ENCODE data around the gene ZEB1.

The ZEB1 gene

GRCh38 chr10:31321396-31321941, 2.5 kb downstream of the ZEB1 start:
- peak overlapping the region; percentile 96 for H3K27ac ChIP-seq (ENCODE audit: low read depth, low read length)
- peak overlapping the region; percentile 88 for H3K4me3 ChIP-seq (ENCODE audit: low read length)
- no peak overlapping the region for H3K9ac ChIP-seq (ENCODE audit: low read length)
- H3K4me1 ChIP-seq (ENCODE audit: control insufficient read depth, insufficient read depth, low read length), result peaks cover 15% of the 10 kb centered on the region
- H3K36me3 ChIP-seq (ENCODE audit: control insufficient read depth, insufficient read depth, low read length), result no peaks in the 10 kb centered on the region
- H3K27me3 ChIP-seq (ENCODE audit: control insufficient read depth, insufficient read depth, low read length), result no peaks in the 10 kb centered on the region

DNA sequence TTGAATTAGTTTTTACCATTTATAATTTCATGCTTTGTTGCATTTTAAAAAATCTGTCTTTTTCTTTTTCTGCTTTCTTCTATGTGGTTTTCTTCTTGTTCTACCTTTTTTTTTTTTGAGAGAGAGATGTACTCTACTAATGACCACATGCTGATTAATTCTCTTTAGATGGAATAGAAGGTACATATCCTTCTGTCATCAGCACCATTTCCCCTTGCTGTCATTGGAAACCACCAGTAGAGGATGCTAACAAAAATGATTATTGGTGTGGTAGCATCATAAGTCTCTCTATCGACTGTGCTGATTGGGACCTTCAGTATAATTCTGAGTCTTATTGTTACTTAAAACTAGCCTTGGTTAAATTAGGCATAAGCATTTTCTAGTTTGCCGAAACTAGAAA, 3.6 kb downstream of the ZEB1 start:
- Histone ChIP-seq H3K4me1 (ENCODE audit: control insufficient read depth, insufficient read depth, low read length) (peaks cover 15% of the 10 kb centered on the region), H3K9ac (ENCODE audit: low read length) (no peak overlapping the region), H3K36me3 (ENCODE audit: control insufficient read depth, insufficient read depth, low read length) (no peaks in the 10 kb centered on the region), H3K27me3 (ENCODE audit: control insufficient read depth, insufficient read depth, low read length) (no peaks in the 10 kb centered on the region), H3K27ac (ENCODE audit: low read depth, low read length) (no peak overlapping the region), H3K4me3 (ENCODE audit: low read length) (no peak overlapping the region)

GRCh38 chr10:31340343-31340742, 21.3 kb downstream of the ZEB1 start:
- Histone ChIP-seq H3K36me3 (ENCODE audit: control insufficient read depth, insufficient read depth, low read length) (no peaks in the 10 kb centered on the region), H3K9ac (ENCODE audit: low read length) (no peak overlapping the region)

GRCh38 chr10:31341552-31341951, 22.5 kb downstream of the ZEB1 start:
- peaks cover 36% of the 10 kb centered on the region for H3K4me1 ChIP-seq (ENCODE audit: control insufficient read depth, insufficient read depth, low read length)
- H3K9ac ChIP-seq (ENCODE audit: low read length), result no peak overlapping the region
- no peak overlapping the region for H3K27ac ChIP-seq (ENCODE audit: low read depth, low read length)
- H3K27me3 ChIP-seq (ENCODE audit: control insufficient read depth, insufficient read depth, low read length), result no peaks in the 10 kb centered on the region
- no peaks in the 10 kb centered on the region for H3K36me3 ChIP-seq (ENCODE audit: control insufficient read depth, insufficient read depth, low read length)
- no peak overlapping the region for H3K4me3 ChIP-seq (ENCODE audit: low read length)

More at GRCh38 chr10:31340343-31340742, 21.3 kb downstream of the ZEB1 start:
- Histone ChIP-seq H3K27ac (ENCODE audit: low read depth, low read length) (no peak overlapping the region), H3K27me3 (ENCODE audit: control insufficient read depth, insufficient read depth, low read length) (no peaks in the 10 kb centered on the region), H3K4me1 (ENCODE audit: control insufficient read depth, insufficient read depth, low read length) (peaks cover 25% of the 10 kb centered on the region), H3K4me3 (ENCODE audit: low read length) (no peak overlapping the region)

- Histone ChIP-seq H3K4me3 (ENCODE audit: low read length) (no peak overlapping the region), H3K36me3 (ENCODE audit: control insufficient read depth, insufficient read depth, low read length) (no peaks in the 10 kb centered on the region), H3K27me3 (ENCODE audit: control insufficient read depth, insufficient read depth, low read length) (no peaks in the 10 kb centered on the region)
Measured at GRCh38 chr10:31343009-31343408, 24.0 kb downstream of the ZEB1 start.

GRCh38 chr10:31343551-31343950, 24.5 kb downstream of the ZEB1 start:
- Histone ChIP-seq H3K27me3 (ENCODE audit: control insufficient read depth, insufficient read depth, low read length) (no peaks in the 10 kb centered on the region), H3K9ac (ENCODE audit: low read length) (no peak overlapping the region), H3K4me1 (ENCODE audit: control insufficient read depth, insufficient read depth, low read length) (peaks cover 34% of the 10 kb centered on the region), H3K27ac (ENCODE audit: low read depth, low read length) (no peak overlapping the region), H3K36me3 (ENCODE audit: control insufficient read depth, insufficient read depth, low read length) (no peaks in the 10 kb centered on the region), H3K4me3 (ENCODE audit: low read length) (no peak overlapping the region)

More at GRCh38 chr10:31343009-31343408, 24.0 kb downstream of the ZEB1 start:
- Histone ChIP-seq H3K9ac (ENCODE audit: low read length) (no peak overlapping the region), H3K4me1 (ENCODE audit: control insufficient read depth, insufficient read depth, low read length) (peaks cover 37% of the 10 kb centered on the region), H3K27ac (ENCODE audit: low read depth, low read length) (no peak overlapping the region)

DNA sequence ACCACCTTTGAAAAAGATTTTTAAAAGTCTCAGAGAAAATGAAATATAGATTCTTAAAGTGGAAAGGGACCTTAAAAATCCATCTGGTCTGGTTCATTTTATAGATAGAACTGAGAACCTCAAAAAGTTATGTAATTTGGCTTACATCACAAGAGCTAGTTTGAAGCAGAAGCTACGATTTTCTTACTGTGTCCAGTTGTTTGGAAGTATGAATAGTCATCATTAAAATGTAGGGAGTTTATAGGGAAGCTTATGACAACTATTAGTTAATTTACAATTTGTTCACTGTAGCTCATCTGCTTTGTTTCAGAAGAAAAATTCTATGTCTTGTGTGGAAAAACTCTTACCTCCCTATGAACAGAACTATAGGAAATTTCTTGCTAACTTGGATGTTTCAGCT, 26.9 kb downstream of the ZEB1 start:
- no peak overlapping the region for H3K27ac ChIP-seq (ENCODE audit: low read depth, low read length)
- H3K4me1 ChIP-seq (ENCODE audit: control insufficient read depth, insufficient read depth, low read length), result peaks cover 30% of the 10 kb centered on the region
- H3K9ac ChIP-seq (ENCODE audit: low read length), result no peak overlapping the region
- no peak overlapping the region for H3K4me3 ChIP-seq (ENCODE audit: low read length)
- H3K27me3 ChIP-seq (ENCODE audit: control insufficient read depth, insufficient read depth, low read length), result no peaks in the 10 kb centered on the region
- no peaks in the 10 kb centered on the region for H3K36me3 ChIP-seq (ENCODE audit: control insufficient read depth, insufficient read depth, low read length)

DNA sequence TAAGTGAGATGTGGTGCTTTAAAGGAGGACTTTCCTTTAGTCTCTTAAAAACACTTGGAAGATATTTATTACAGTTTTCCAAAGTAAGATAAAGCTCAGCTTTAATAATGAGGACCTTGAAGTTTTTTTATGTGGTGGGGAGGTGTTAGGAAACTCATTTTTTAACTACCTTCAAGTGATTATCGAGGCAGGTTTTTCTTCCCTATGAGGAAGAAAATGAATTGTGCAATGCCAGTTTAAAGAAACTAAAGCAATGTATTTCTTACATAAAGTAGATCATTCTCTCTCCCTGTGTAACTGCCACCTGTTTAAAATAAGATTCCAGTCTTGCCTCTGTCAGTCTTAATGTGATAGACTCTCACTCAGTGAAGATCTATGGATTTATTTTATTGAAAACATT, 27.9 kb downstream of the ZEB1 start:
- H3K4me1 ChIP-seq (ENCODE audit: control insufficient read depth, insufficient read depth, low read length), result peaks cover 26% of the 10 kb centered on the region
- H3K27me3 ChIP-seq (ENCODE audit: control insufficient read depth, insufficient read depth, low read length), result no peaks in the 10 kb centered on the region
- no peak overlapping the region for H3K4me3 ChIP-seq (ENCODE audit: low read length)
- H3K27ac ChIP-seq (ENCODE audit: low read depth, low read length), result no peak overlapping the region
- no peaks in the 10 kb centered on the region for H3K36me3 ChIP-seq (ENCODE audit: control insufficient read depth, insufficient read depth, low read length)
- H3K9ac ChIP-seq (ENCODE audit: low read length), result no peak overlapping the region

- Histone ChIP-seq H3K36me3 (ENCODE audit: control insufficient read depth, insufficient read depth, low read length) (no peaks in the 10 kb centered on the region), H3K27ac (ENCODE audit: low read depth, low read length) (no peak overlapping the region), H3K9ac (ENCODE audit: low read length) (no peak overlapping the region), H3K4me1 (ENCODE audit: control insufficient read depth, insufficient read depth, low read length) (peaks cover 21% of the 10 kb centered on the region), H3K27me3 (ENCODE audit: control insufficient read depth, insufficient read depth, low read length) (no peaks in the 10 kb centered on the region), H3K4me3 (ENCODE audit: low read length) (no peak overlapping the region)
Measured at GRCh38 chr10:31347705-31348104, 28.7 kb downstream of the ZEB1 start.

- Histone ChIP-seq H3K36me3 (ENCODE audit: control insufficient read depth, insufficient read depth, low read length) (no peaks in the 10 kb centered on the region), H3K4me1 (ENCODE audit: control insufficient read depth, insufficient read depth, low read length) (peaks cover 6% of the 10 kb centered on the region), H3K9ac (ENCODE audit: low read length) (no peak overlapping the region), H3K4me3 (ENCODE audit: low read length) (no peak overlapping the region), H3K27me3 (ENCODE audit: control insufficient read depth, insufficient read depth, low read length) (no peaks in the 10 kb centered on the region), H3K27ac (ENCODE audit: low read depth, low read length) (no peak overlapping the region)
Measured at GRCh38 chr10:31350891-31351290, 31.9 kb downstream of the ZEB1 start.

DNA sequence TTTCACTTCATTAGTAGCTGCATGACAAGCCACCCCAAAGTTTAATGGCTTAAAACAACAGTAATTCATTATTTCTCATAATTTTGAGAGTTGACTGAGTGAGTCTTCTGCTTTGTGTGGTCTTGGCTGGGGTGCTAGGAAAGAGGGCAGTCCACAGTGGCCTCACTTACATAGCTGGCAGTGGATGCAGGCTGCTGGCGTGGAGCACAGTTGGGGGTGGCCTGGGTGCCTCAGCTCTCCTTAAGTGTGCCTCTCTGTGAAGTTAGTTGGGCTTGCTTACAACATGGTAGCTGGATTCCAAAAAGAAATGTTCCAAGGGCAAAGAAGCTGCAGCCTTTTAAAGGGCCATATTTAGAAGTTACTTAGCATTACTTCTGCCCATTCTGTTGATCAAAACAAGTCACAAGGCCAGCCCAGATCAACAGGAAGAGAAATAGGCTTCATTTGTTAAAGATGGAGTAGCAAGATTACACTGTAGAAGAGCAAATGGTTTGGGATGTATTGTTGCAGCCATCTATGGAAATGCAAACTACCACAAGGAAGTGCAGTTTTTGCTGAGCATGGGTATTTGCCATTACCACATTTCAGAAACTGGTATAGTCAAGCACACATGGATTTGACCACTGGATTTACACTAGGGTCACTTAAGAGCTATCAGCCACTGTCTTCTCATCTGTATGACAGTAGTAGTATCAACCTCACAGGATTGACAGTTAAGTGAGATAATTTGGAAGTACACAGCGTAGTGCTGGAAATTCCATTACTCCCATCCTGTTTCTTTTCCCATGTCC, 33.6 kb downstream of the ZEB1 start:
- Histone ChIP-seq H3K27ac (ENCODE audit: low read depth, low read length) (no peak overlapping the region), H3K4me1 (ENCODE audit: control insufficient read depth, insufficient read depth, low read length) (peaks cover 2% of the 10 kb centered on the region), H3K27me3 (ENCODE audit: control insufficient read depth, insufficient read depth, low read length) (no peaks in the 10 kb centered on the region), H3K36me3 (ENCODE audit: control insufficient read depth, insufficient read depth, low read length) (no peaks in the 10 kb centered on the region), H3K9ac (ENCODE audit: low read length) (no peak overlapping the region), H3K4me3 (ENCODE audit: low read length) (no peak overlapping the region)

GRCh38 chr10:31353574-31353973, 34.6 kb downstream of the ZEB1 start:
- H3K4me3 ChIP-seq (ENCODE audit: low read length), result no peak overlapping the region
- H3K4me1 ChIP-seq (ENCODE audit: control insufficient read depth, insufficient read depth, low read length), result peaks cover 3% of the 10 kb centered on the region
- H3K9ac ChIP-seq (ENCODE audit: low read length), result no peak overlapping the region
- no peak overlapping the region for H3K27ac ChIP-seq (ENCODE audit: low read depth, low read length)
- H3K36me3 ChIP-seq (ENCODE audit: control insufficient read depth, insufficient read depth, low read length), result no peaks in the 10 kb centered on the region
- no peaks in the 10 kb centered on the region for H3K27me3 ChIP-seq (ENCODE audit: control insufficient read depth, insufficient read depth, low read length)

All from rectal smooth muscle tissue (tissue), 1 donor.